Astrocyte (in vitro differentiated cells and primary cell): ENCODE results near the gene SLC35D2. TPM values are rescaled to one million over a fixed set of nuclear protein-coding genes. Genes with fewer than 3 reads are reported as not detected.

Experiments
- DNase-seq: peaks from one replicate; pipeline ENCODE4 v3.0.0-alpha.2; 2010; ENCODE audit warnings: low read depth
- FAIRE-seq: peaks from 2 replicates; lab custom pipeline; 2011; peaks lifted over from hg19 to GRCh38; lab: Jason Lieb, UNC
- H2AFZ ChIP-seq: 2 replicates; pipeline ENCODE4 v1.6.0; 2012; ENCODE audit warnings: low read depth, low read length, inconsistent platforms
- H3K27ac ChIP-seq: 2 replicates; pipeline ENCODE4 v1.5.1; 2011; ENCODE audit warnings: low read depth, low read length, inconsistent platforms
- H3K27me3 ChIP-seq: 2 replicates; pipeline ENCODE4 v1.6.0; 2011; ENCODE audit warnings: low read length, inconsistent platforms; ENCODE audit not compliant: insufficient read depth
- H3K36me3 ChIP-seq: 2 replicates; pipeline ENCODE4 v1.5.1; 2011; ENCODE audit warnings: low read length, inconsistent platforms; ENCODE audit not compliant: insufficient read depth
- H3K4me1 ChIP-seq: 2 replicates; pipeline ENCODE4 v1.5.1; 2011; ENCODE audit warnings: low read length, inconsistent platforms; ENCODE audit not compliant: insufficient read depth
- H3K4me2 ChIP-seq: 2 replicates; pipeline ENCODE4 v1.6.0; 2012; ENCODE audit warnings: low read length, inconsistent platforms
- H3K4me3 ChIP-seq: 2 replicates; pipeline ENCODE4 v1.5.1; 2011; ENCODE audit warnings: low read depth, mild to moderate bottlenecking, low read length, inconsistent platforms; ENCODE audit not compliant: insufficient read depth
- H3K79me2 ChIP-seq: 2 replicates; pipeline ENCODE4 v1.6.0; 2012; ENCODE audit warnings: mild to moderate bottlenecking, low read length, inconsistent platforms; ENCODE audit not compliant: insufficient read depth
- H3K9ac ChIP-seq: 2 replicates; pipeline ENCODE4 v1.6.0; 2012; ENCODE audit warnings: mild to moderate bottlenecking, low read length, inconsistent platforms
- H3K9me3 ChIP-seq: 2 replicates; pipeline ENCODE4 v1.5.1; 2012; ENCODE audit warnings: low read depth, mild to moderate bottlenecking, low read length, inconsistent platforms; ENCODE audit not compliant: insufficient read depth
- H4K20me1 ChIP-seq: 2 replicates; pipeline ENCODE4 v1.6.0; 2012; ENCODE audit warnings: low read length, inconsistent platforms; ENCODE audit not compliant: insufficient read depth
- H3K27ac Mint-ChIP-seq: one replicate; pipeline ENCODE4 v1.8.0; 2021; ENCODE audit warnings: mild to moderate bottlenecking, mixed read lengths; ENCODE audit not compliant: unreplicated experiment
- H3K27me3 Mint-ChIP-seq: one replicate; pipeline ENCODE4 v1.8.0; 2021; ENCODE audit warnings: low read depth, mixed read lengths; ENCODE audit not compliant: unreplicated experiment
- H3K36me3 Mint-ChIP-seq: one replicate; pipeline ENCODE4 v1.8.0; 2021; ENCODE audit warnings: low read depth, mixed read lengths; ENCODE audit not compliant: unreplicated experiment
- H3K4me1 Mint-ChIP-seq: one replicate; pipeline ENCODE4 v1.8.0; 2021; ENCODE audit warnings: low read depth, mixed read lengths; ENCODE audit not compliant: unreplicated experiment
- H3K4me3 Mint-ChIP-seq: one replicate; pipeline ENCODE4 v1.8.0; 2021; ENCODE audit warnings: mild to moderate bottlenecking, moderate library complexity, mixed read lengths; ENCODE audit not compliant: unreplicated experiment
- H3K9me3 Mint-ChIP-seq: one replicate; pipeline ENCODE4 v1.8.0; 2021; ENCODE audit warnings: mild to moderate bottlenecking, mixed read lengths; ENCODE audit not compliant: unreplicated experiment
- EZH2 ChIP-seq: IDR thresholded peaks from 2 replicates; pipeline ENCODE4 v1.6.1; 2012; ENCODE audit warnings: mild to moderate bottlenecking, low read length, inconsistent platforms; ENCODE audit not compliant: insufficient read depth
- total RNA-seq: library from RNA; stranded (reverse); gene quantifications from 2 replicates; pipeline ENCODE4 v1.2.1, GENCODE V29; 2021
- TF ChIP-seq, protein P1 (sequence below): IDR thresholded peaks from 2 replicates; pipeline ENCODE4 v1.5.1; 2011; ENCODE audit warnings: low read depth, mild to moderate bottlenecking, inconsistent platforms, low read length, moderate library complexity; ENCODE audit not compliant: insufficient read depth

Gene SLC35D2
- total RNA-seq, 1 donor from 2014 or later, result 37.3 TPM

DNA sequence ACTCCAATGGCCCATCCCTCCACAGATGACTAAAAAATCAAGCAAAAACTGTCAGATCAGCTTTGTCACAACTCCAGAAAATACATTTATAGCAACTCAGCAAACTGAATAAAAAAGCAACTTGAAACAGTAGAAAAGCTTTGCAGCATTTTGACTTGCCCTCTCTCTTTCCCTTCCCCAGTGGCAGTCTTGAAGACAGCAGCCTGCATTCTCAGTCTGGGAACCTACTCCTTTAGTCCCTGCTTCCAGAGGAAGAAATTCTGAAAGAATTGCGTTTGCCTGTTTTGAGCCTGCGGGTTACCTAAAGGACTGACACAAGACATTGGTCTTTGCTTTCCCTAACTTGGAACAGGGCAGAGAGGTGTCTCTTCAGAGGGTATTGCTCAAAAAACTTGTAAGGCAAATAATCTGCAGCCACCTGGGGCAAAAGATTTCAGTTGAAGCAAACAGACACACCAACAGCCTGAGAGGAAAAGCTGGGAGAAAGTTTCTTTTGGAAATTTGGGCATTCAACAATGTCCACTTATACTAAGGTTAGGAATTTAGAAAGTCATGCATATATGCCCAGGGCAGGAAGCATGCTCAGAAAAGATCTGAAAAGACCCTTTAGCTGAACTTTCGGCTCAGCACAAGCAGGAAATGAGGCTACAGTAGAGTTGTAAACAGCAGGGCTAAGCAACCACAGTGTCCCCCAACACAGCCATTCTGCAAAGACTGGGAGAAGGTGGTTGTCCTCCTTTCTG, 15.2 kb upstream of the SLC35D2 start:
- no peaks in the 10 kb centered on the region for H3K27me3 Mint-ChIP-seq
- FAIRE-seq, result no peak
- Histone ChIP-seq H3K9ac (no peak overlapping the region), H3K4me3 (no peak overlapping the region), H4K20me1 (no peaks in the 10 kb centered on the region), H3K79me2 (peaks cover 18% of the 10 kb centered on the region), H3K27me3 (no peaks in the 10 kb centered on the region), H3K27ac (no peak overlapping the region), H3K9me3 (no peaks in the 10 kb centered on the region), H3K36me3 (no peaks in the 10 kb centered on the region), H3K4me2 (no peak overlapping the region), H3K4me1 (no peaks in the 10 kb centered on the region), H2AFZ (no peak overlapping the region)
- no peak overlapping the region for H3K4me3 Mint-ChIP-seq
- H3K4me1 Mint-ChIP-seq, result peaks cover 6% of the 10 kb centered on the region
- no peaks in the 10 kb centered on the region for H3K36me3 Mint-ChIP-seq
- H3K9me3 Mint-ChIP-seq, result peaks cover 5% of the 10 kb centered on the region
- TF ChIP-seq, protein P1, sequence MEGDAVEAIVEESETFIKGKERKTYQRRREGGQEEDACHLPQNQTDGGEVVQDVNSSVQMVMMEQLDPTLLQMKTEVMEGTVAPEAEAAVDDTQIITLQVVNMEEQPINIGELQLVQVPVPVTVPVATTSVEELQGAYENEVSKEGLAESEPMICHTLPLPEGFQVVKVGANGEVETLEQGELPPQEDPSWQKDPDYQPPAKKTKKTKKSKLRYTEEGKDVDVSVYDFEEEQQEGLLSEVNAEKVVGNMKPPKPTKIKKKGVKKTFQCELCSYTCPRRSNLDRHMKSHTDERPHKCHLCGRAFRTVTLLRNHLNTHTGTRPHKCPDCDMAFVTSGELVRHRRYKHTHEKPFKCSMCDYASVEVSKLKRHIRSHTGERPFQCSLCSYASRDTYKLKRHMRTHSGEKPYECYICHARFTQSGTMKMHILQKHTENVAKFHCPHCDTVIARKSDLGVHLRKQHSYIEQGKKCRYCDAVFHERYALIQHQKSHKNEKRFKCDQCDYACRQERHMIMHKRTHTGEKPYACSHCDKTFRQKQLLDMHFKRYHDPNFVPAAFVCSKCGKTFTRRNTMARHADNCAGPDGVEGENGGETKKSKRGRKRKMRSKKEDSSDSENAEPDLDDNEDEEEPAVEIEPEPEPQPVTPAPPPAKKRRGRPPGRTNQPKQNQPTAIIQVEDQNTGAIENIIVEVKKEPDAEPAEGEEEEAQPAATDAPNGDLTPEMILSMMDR, result no peak
- TF ChIP-seq EZH2, result no peak
- no peak overlapping the region for H3K27ac Mint-ChIP-seq
- DNase-seq, result no peak

DNA sequence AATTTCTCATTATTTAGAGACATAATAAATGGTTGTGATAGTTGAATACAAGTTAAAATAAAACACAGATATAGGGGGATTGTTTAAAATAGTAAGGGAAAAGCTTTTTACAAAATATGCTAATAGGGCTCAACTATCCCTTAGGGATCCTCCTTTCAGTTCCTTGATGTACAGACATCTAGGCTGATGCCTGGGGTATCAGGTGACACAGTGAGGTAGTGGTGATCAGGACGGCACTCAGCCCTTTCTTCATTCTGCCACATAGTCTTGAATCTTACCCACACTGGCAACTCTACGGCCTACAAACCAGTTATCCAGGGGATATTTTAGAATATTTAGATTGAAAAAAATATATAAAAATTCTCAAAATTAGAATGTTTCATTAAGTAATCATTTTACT, 12.5 kb upstream of the SLC35D2 start:
- Histone ChIP-seq H3K9me3 (no peaks in the 10 kb centered on the region), H3K36me3 (no peaks in the 10 kb centered on the region), H3K4me3 (no peak overlapping the region), H3K27ac (no peak overlapping the region), H3K27me3 (no peaks in the 10 kb centered on the region), H3K4me1 (no peaks in the 10 kb centered on the region), H4K20me1 (no peaks in the 10 kb centered on the region), H3K9ac (no peak overlapping the region), H2AFZ (no peak overlapping the region), H3K79me2 (peaks cover 16% of the 10 kb centered on the region), H3K4me2 (no peak overlapping the region)
- Mint-ChIP-seq H3K9me3 (peaks cover 5% of the 10 kb centered on the region), H3K4me3 (no peak overlapping the region), H3K4me1 (peaks cover 6% of the 10 kb centered on the region), H3K27me3 (no peaks in the 10 kb centered on the region), H3K36me3 (no peaks in the 10 kb centered on the region), H3K27ac (no peak overlapping the region)
- DNase-seq (no peak), FAIRE-seq (no peak)
- TF ChIP-seq, protein P1, result no peak
- no peak for TF ChIP-seq EZH2

DNA sequence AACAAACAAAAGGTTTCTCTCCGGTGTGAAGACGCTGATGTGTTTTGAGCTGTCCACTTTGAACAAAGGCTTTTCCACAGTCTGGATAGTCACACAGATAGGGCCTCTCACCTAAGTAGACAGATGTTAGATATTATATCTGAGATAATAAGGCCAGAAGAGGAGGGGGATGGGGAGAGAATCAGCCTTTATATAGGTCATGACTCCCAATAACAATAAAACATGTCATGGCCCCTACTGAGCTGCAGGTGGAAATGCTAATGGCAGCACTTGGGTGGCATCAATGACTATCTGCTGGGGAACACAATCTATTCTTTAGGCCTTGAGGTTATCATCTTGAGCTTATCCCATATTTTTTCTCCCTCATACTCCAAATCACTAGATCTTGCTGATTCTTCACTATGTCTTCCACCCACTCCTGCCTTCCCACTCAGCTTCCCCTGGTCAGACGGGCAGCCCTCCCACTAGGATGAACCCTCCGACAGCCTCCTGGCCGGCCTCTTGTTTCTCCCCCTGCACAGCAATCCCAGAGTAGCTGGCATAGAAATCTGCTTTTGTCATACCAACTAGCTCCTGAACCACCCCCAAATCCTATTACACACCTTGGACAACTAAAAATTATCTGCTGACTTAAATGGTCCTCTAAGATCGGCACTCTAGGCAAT, 11.5 kb upstream of the SLC35D2 start:
- Histone ChIP-seq H2AFZ (no peak overlapping the region), H3K27ac (no peak overlapping the region), H3K4me3 (no peak overlapping the region), H3K27me3 (no peaks in the 10 kb centered on the region), H3K36me3 (peaks cover 2% of the 10 kb centered on the region), H3K4me2 (no peak overlapping the region), H3K9me3 (no peaks in the 10 kb centered on the region), H3K9ac (no peak overlapping the region), H3K4me1 (no peaks in the 10 kb centered on the region), H4K20me1 (no peaks in the 10 kb centered on the region), H3K79me2 (peaks cover 10% of the 10 kb centered on the region)
- Mint-ChIP-seq H3K4me3 (no peak overlapping the region), H3K27ac (no peak overlapping the region), H3K9me3 (peaks cover 3% of the 10 kb centered on the region), H3K36me3 (no peaks in the 10 kb centered on the region), H3K27me3 (no peaks in the 10 kb centered on the region), H3K4me1 (peaks cover 6% of the 10 kb centered on the region)
- DNase-seq, result no peak
- FAIRE-seq, result no peak
- no peak for TF ChIP-seq EZH2
- TF ChIP-seq, protein P1, result no peak
